GM23248 (cell line): ENCODE results near the gene SLC44A4.

ENCODE experiments used
- EZH2 ChIP-seq: fragments of 200-600 bp; sonication (generic); IDR thresholded peaks from 2 replicates; pipeline ENCODE4 v1.6.1; 2018; ENCODE audit warnings: antibody characterized with exemption, mild to moderate bottlenecking; ENCODE audit not compliant: insufficient read depth, poor library complexity, severe bottlenecking
- EZH2phosphoT487 ChIP-seq: fragments of 200-600 bp; sonication (generic); IDR thresholded peaks from 2 replicates; pipeline ENCODE4 v1.6.1; 2018; ENCODE audit warnings: antibody characterized with exemption, moderate library complexity, mild to moderate bottlenecking, low read depth; ENCODE audit not compliant: insufficient read depth

- no peak for TF ChIP-seq EZH2
- TF ChIP-seq EZH2phosphoT487, result no peak
These were observed 36.7 kb downstream of the SLC44A4 start for GRCh38 chr6:31842053-31842452.
